ENCODE measurements around the gene KIR3DL1.
A peak's percentile ranks its signal among the peaks of the same experiment; 100 is the strongest.
"Not testable (repeated sequence)": the region's sequence is repeated elsewhere in the genome, so short reads cannot be mapped to it uniquely, and the experiment has no call there.

Gene KIR3DL1

DNA sequence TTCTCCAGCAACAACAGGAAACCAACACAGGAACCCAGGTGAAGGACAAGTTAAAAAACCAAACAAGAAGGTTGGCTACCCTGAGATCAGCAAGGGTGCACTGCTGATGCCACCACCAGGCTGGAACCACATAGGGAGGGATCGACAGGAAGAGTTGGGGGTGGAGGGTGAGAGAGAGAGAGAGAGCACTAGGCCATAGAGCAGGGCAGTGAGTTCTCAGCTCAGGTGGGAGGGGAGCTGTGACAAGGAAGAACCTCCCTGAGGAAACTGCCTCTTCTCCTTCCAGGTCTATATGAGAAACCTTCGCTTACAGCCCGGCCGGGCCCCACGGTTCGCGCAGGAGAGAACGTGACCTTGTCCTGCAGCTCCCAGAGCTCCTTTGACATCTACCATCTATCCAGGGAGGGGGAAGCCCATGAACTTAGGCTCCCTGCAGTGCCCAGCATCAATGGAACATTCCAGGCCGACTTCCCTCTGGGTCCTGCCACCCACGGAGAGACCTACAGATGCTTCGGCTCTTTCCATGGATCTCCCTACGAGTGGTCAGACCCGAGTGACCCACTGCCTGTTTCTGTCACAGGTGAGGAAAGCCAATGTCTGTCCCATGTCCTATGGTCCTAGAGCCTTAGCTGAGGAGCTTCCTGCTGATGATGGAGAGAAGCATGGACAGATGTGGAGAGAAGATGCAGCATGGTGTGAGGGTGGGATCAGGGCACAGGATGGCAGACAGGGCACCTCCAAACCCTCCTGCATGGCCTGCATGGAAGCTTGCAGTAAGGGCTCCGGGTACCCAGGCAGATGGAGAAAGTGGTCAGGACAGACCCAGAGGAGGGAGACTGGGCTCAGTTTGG lies 10.4 kb upstream of the KIR3DL1 start:
- DNase-seq: peak in 1 of 42 donors; percentile 27
- intact Hi-C loops (cut with DNase I): no loop called here

DNA sequence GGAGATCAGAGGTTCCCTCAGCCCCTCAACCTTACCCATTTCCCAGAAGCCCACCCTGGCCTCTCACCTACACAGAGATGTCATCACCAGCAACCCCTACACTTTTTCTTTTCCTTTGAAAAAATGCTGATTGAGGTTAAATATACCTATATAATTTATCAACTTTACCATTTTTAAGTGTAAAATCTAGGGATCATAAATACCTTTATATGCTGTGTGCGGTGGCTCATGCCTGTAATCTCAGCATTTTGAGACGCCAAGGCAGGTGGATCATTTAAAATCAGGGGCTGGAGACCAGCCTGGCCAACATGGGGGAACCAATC lies 9.8 kb upstream of the KIR3DL1 start:
- intact Hi-C loops (cut with DNase I): no loop called here
- DNase-seq: peak in 1 of 42 donors; percentile 7

- DNase-seq: peak in 1 of 42 donors; percentile 4
- intact Hi-C loops (cut with DNase I): not testable (repeated sequence)
These were observed 1.7 kb upstream of the KIR3DL1 start for GRCh38 chr19:54814571-54814970.

DNA sequence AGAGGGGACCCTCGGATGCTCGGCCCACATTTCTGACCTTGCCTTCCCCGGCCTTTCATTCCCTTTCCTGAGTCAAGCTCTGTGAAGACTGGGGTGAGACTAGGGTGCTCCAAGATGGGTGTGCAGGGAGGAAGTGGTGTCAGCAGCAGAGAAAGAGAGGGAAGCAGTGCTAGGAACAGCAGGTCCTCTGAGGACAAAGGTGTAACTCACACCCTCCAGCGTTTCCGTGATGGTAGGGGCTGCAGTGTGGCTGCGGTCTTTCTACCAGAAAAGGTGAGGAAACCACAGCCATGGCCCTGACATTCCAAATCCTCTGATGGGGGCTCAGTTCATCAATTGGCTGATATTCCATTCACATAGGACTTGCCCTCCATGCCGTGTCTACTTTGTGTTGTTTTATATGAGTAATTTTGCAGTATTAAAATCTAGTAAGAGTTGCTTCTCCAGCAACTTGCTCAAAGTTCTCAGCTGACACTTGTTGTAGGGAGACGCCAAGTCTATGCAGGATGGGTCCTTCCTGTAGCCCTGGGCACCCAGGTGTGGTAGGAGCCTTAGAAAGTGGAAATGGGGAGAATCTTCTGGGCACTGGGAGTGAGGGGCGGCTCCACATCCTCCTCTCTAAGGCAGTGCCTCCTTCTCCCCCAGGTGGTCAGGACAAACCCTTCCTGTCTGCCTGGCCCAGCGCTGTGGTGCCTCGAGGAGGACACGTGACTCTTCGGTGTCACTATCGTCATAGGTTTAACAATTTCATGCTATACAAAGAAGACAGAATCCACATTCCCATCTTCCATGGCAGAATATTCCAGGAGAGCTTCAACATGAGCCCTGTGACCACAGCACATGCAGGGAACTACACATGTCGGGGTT lies 1.6 kb downstream of the KIR3DL1 start:
- intact Hi-C loops (cut with DNase I): no loop called here
- no peak for DNase-seq

DNA sequence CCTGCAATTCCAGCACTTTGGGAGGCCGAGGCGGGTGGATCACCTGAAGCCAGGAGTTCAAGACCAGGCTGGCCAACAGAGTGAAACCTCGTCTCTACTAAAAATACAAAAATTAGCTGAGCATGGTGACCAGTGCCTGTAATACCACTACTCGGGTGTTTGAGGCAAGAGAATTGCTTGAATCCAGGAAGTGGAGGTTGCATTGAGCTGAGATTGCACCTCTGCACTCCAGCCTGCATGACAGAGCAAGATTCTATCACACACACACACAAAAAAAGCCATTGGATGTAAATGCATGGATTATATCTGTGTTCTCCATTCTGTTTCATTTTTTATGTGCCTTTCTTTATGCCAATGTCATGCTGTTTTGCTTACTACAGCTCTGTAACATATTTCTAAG lies 8.1 kb downstream of the KIR3DL1 start:
- intact Hi-C loops (cut with DNase I); DNase-seq: not testable (repeated sequence)

GRCh38 chr19:54825326-54825725 lies 9.1 kb downstream of the KIR3DL1 start:
- peak in 5 of 42 donors; percentile 8 to 20 (median 10) for DNase-seq
- intact Hi-C loops (cut with DNase I): not testable (repeated sequence)

GRCh38 chr19:54828064-54828463 lies 11.8 kb downstream of the KIR3DL1 start:
- intact Hi-C loops (cut with DNase I); DNase-seq: not testable (repeated sequence)

- intact Hi-C loops (cut with DNase I); DNase-seq: not testable (repeated sequence)
These were observed 16.2 kb downstream of the KIR3DL1 start, which contains the start of gene KIR2DS4 for GRCh38 chr19:54832496-54832895. Gene KIR2DS4, plus strand, starts transcription at chr19:54832676.

DNA sequence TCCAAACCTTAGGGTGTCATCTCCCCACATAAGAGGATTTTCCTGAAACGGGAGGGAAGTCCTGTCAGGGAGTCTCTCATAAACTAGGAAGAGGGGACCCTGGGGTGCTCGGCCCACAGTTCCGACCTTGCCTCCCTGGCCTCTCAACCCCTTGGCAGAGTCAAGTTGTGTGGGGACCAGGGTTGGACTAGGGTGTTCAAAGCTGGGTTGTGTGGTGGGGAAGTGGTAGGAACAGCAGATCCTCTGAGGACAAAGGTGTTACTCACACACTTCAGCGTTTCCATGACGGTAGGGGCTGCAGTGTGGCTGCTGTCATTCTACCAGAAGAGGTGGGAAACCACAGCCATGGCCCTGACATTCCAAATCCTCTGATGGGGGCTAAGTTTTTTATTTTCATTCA lies 18.9 kb downstream of the KIR3DL1 start:
- intact Hi-C loops (cut with DNase I); DNase-seq: not testable (repeated sequence)

DNA sequence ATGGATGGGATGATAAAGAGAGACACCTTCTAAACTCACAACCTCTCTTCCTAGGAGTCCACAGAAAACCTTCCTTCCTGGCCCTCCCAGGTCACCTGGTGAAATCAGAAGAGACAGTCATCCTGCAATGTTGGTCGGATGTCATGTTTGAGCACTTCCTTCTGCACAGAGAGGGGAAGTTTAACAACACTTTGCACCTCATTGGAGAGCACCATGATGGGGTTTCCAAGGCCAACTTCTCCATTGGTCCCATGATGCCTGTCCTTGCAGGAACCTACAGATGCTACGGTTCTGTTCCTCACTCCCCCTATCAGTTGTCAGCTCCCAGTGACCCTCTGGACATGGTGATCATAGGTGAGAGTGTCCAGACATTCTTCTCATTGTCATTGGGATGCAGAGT lies 21.3 kb downstream of the KIR3DL1 start:
- intact Hi-C loops (cut with DNase I); DNase-seq: not testable (repeated sequence)

DNA sequence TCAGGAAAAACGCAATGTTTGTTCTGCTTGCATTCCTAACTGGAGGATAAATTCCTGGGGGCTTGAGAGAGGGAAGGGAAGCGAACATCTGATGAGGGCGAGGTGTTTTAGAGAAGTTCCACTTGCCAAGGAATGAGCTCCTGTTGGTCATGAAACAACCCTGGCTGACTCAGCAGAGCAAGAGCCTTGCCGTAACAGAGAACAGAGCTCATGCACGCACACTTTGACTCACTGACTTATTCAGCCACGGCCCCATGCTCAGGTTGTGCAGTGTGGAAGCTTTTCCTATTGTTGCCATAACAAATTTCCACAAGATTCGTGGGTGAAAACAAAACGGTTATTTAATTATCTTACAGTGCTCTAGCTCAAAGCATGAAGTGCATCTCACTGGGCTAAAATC lies 26.9 kb downstream of the KIR3DL1 start:
- DNase-seq; intact Hi-C loops (cut with DNase I): not testable (repeated sequence)

DNA sequence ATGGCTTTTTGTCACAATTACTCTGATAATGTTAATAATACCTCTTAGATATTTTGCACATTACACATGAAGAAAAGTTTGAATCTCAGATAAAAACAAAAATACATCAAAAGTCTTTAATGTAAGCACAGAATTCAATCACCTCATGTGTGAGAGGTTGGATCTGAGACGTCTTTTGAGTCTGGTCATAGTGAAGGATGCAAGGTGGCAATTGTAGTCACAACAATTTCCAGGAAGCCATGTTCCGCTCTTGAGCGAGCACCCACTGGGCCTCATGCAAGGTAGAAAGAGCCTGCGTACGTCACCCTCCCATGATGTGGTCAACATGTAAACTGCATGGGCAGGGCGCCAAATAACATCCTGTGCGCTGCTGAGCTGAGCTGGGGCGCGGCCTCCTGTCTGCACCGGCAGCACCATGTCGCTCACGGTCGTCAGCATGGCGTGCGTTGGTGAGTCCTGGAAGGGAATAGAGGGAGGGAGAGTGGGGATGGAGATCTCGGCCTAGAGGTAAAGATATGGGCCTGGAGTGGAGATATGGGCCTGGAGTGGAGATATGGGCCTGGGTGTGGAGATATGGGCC lies 33.9 kb downstream of the KIR3DL1 start, which contains the start of gene KIR3DL2:
Gene KIR3DL2, plus strand, starts transcription at position 383 of the 580 bp plus-strand sequence. Its CDS starts 33 bp downstream, at position 416.
- intact Hi-C loops (cut with DNase I); DNase-seq: not testable (repeated sequence)

- no peak for DNase-seq
- intact Hi-C loops (cut with DNase I): no loop called here
These were observed 34.7 kb downstream of the KIR3DL1 start for GRCh38 chr19:54850930-54851329.

GRCh38 chr19:54851353-54851752 lies 35.1 kb downstream of the KIR3DL1 start:
- DNase-seq: no peak
- intact Hi-C loops (cut with DNase I): no loop called here

DNA sequence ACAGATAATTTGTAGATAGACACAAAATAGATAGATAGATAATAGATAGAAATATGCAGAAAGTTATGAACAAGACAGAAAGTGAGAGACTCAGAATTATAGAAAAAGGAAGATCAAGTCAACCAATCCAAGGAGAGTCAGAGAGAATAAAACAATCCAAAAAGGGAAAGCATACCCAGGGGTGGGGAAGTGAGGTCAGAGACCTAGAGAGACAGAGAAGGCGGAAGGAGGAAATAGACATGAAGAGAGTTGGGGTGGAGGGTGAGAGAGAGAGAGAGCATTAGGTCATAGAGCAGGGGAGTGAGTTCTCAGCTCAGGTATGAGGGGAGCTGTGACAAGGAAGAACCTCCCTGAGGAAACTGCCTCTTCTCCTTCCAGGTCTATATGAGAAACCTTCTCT lies 39.0 kb downstream of the KIR3DL1 start:
- DNase-seq; intact Hi-C loops (cut with DNase I): not testable (repeated sequence)

GRCh38 chr19:54858476-54858875 lies 42.2 kb downstream of the KIR3DL1 start:
- intact Hi-C loops (cut with DNase I); DNase-seq: not testable (repeated sequence)

- peak in 5 of 42 donors; percentile 3 to 41 (median 22) for DNase-seq
- intact Hi-C loops (cut with DNase I): not testable (repeated sequence)
These were observed 43.2 kb downstream of the KIR3DL1 start for GRCh38 chr19:54859421-54859820.

DNA sequence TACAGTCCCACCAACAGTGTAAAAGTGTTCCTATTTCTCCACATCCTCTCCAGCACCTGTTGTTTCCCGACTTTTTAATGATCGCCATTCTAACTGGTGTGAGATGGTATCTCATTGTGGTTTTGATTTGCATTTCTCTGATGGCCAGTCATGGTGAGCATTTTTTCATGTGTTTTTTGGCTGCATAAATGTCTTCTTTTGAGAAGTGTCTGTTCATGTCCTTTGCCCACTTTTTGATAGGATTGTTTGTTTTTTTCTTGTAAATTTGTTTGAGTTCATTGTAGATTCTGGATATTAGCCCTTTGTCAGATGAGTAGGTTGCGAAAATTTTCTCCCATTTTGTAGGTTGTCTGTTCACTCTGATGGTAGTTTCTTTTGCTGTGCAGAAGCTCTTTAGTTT lies 47.2 kb downstream of the KIR3DL1 start:
- DNase-seq; intact Hi-C loops (cut with DNase I): not testable (repeated sequence)

- intact Hi-C loops (cut with DNase I): no loop called here
These were observed 55.4 kb downstream of the KIR3DL1 start for GRCh38 chr19:54871696-54872095.

More at GRCh38 chr19:54871696-54872095, 55.4 kb downstream of the KIR3DL1 start:
- DNase-seq: no peak
